Measurements from ENCODE around the gene GSKIP. TPM values are rescaled to one million over a fixed set of nuclear protein-coding genes. Genes with fewer than 3 reads are reported as not detected.
"Not testable (repeated sequence)": the region's sequence is repeated elsewhere in the genome, so short reads cannot be mapped to it uniquely, and the experiment has no call there.

GSKIP gene
- total RNA-seq, 2 donors from 2014 or later: 107 to 168 TPM

DNA sequence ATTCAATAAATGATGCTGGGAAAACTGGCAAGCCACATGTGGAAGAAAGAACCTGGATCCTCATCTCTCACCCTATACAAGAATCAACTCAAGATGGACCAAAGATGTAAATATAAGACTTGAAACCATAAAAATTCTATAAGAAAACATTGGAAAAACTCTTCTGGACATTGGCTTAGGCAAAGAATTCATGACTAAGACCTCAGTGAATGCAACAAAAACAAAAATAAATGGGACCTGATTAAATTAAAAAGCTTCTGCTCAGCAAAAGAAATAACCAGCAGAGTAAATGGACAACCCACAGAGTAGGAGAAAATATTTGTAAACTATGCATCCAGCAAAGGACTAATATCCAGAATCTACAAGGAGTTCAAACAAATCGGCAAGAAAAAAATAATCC is 24.8 kb upstream of the GSKIP start:
- no peak overlapping the region for H3K9ac ChIP-seq (ENCODE audit: low read depth in 2 of 2, low read length in 2 of 2)
- no peaks in the 10 kb centered on the region for H3K36me3 ChIP-seq
- TF ChIP-seq CTCF (IDR thresholded peaks at IDR 0.05): no peak
- no peak for DNase-seq
- no peaks in the 10 kb centered on the region for H3K4me1 ChIP-seq
- no peaks in the 10 kb centered on the region for H3K27me3 ChIP-seq
- H3K4me3 ChIP-seq: no peak overlapping the region
- intact Hi-C loops (cut with DNase I): no loop called here
- no peak overlapping the region for H3K27ac ChIP-seq
- no peaks in the 10 kb centered on the region for H3K9me3 ChIP-seq

DNA sequence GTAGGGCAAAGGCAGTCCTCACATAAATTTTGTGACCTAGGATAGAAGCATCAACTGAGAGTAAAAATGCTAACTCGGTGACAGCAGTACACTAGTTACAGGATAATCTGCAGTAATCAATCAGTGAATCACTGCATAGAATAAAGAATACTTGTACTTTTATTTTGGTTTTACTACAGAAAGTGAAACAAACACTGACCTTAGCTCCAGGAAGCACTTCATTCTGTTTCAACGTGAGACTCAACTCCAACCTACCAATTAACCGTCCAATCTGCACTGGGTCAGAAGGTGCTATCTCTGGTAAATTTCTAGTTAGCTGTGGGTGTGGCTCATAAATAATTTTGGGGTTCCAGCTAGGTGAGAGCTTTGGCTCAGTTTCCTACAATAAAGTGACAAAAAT is 22.0 kb upstream of the GSKIP start:
- Histone ChIP-seq H3K27ac (no peak overlapping the region), H3K27me3 (no peaks in the 10 kb centered on the region), H3K36me3 (no peaks in the 10 kb centered on the region), H3K4me3 (no peak overlapping the region), H3K4me1 (no peaks in the 10 kb centered on the region), H3K9ac (ENCODE audit: low read depth in 2 of 2, low read length in 2 of 2) (no peak overlapping the region), H3K9me3 (no peaks in the 10 kb centered on the region)
- intact Hi-C loops (cut with DNase I): no loop called here
- no peak for TF ChIP-seq CTCF (IDR thresholded peaks at IDR 0.05)
- DNase-seq: no peak

DNA sequence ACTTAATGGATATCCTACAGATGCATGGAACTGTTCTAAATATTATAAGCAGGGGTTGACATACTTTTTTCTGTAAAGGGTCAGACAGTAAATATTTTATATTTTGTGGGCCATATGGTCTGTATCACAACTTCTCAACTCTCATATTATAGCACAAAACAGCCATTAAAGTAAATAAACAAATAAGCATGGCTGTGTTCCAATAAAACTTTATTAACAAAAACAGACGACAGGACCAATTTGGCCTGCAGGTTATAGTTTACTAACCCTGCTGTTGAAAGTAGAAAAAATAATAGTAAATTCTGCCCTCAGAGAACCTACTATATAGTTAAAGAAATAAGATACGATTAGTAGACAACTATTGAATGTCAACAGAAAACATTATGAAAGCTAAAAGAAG is 17.7 kb upstream of the GSKIP start:
- intact Hi-C loops (cut with DNase I): no loop called here
- TF ChIP-seq CTCF (IDR thresholded peaks at IDR 0.05): no peak

DNA sequence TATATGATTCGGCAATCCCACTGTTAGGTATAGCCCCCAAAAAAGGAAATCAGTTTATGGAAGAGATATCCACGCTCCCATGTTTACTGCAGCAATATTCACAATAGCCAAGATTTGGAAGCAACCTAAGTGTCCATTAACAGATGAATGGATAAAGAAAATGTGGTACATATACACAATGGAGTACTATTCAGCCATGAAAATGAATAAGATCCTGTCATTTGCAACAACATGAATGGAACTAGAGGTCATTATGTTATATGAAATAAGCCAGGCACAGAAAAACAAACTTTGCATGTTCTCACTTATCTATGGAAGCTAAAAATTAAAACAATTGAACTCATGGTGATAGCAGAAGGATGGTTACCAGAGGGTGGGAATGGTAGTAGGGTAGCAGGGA is 15.4 kb upstream of the GSKIP start:
- DNase-seq; H3K9ac ChIP-seq (ENCODE audit: low read depth in 2 of 2, low read length in 2 of 2); H3K27ac ChIP-seq; H3K9me3 ChIP-seq; H3K36me3 ChIP-seq; H3K4me1 ChIP-seq; H3K4me3 ChIP-seq; intact Hi-C loops (cut with DNase I); H3K27me3 ChIP-seq: not testable (repeated sequence)

More for the DNA sequence above, 17.7 kb upstream of the GSKIP start:
- no peak overlapping the region for H3K9ac ChIP-seq (ENCODE audit: low read depth in 2 of 2, low read length in 2 of 2)
- H3K27ac ChIP-seq: no peak overlapping the region
- H3K9me3 ChIP-seq: no peaks in the 10 kb centered on the region
- DNase-seq: no peak
- no peaks in the 10 kb centered on the region for H3K27me3 ChIP-seq
- H3K4me1 ChIP-seq: no peaks in the 10 kb centered on the region
- H3K36me3 ChIP-seq: no peaks in the 10 kb centered on the region
- no peak overlapping the region for H3K4me3 ChIP-seq

DNA sequence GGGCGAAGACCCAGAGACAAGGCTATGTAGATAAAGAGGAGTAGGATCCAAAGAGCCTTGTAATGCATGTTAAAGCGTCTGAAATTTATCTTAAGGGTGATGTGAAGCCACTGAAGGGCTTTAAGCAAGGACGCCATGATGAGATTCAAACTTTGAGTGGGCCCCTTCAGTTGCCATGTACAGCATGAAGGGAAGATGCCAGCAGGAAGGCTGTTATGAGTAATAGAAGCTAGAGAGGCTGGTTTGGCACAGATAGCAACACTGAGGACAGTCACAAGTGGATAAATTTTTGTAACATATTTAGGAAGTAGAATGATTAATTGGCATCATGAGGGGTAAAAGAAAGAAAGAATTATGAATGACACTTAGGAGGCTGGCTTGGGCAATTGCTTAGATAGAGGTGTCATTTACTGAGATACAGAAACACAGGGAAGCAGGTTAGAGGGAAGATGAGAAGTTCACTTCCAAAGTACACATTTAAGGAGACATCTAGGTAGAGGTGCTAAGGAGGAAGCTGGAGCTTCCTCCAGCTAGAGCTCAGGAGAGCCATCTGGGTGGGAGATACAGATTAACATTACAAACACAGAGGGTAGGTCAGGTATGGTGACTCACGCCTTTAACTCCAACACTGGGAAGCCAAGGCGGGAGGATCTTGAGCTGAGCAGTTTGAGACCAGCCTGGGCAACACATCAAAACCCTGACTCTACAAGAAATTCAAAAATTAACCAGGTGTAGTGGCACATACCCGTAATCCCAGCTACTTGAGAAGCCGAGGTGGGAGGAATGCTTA is 13.8 kb upstream of the GSKIP start:
- no peak for DNase-seq
- H3K27me3 ChIP-seq: no peaks in the 10 kb centered on the region
- H3K36me3 ChIP-seq: no peaks in the 10 kb centered on the region
- no peaks in the 10 kb centered on the region for H3K4me1 ChIP-seq
- TF ChIP-seq CTCF (IDR thresholded peaks at IDR 0.05): no peak
- no peaks in the 10 kb centered on the region for H3K9me3 ChIP-seq
- H3K27ac ChIP-seq: no peak overlapping the region
- intact Hi-C loops (cut with DNase I): no loop called here
- no peak overlapping the region for H3K9ac ChIP-seq (ENCODE audit: low read depth in 2 of 2, low read length in 2 of 2)
- no peak overlapping the region for H3K4me3 ChIP-seq

DNA sequence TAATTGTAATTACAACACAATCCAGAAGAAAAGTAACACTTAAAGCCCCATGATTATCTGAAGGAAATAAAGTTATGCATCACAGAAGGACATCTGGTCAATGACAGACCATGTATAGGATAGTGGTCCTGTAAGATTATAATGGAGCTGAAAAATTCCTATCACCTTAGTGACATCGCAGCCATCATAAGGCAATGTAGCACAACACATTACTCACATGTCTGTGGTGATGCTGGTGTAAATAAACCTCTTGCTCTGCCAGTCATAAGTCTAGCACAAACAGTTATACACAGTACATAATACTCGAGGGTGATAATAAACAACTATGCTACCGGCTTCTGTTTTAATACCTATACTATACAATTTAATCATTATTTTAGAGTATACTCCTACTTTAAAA is 11.3 kb upstream of the GSKIP start:
- no peaks in the 10 kb centered on the region for H3K36me3 ChIP-seq
- H3K4me3 ChIP-seq: no peak overlapping the region
- H3K27ac ChIP-seq: no peak overlapping the region
- no peaks in the 10 kb centered on the region for H3K9me3 ChIP-seq
- no peaks in the 10 kb centered on the region for H3K4me1 ChIP-seq
- H3K27me3 ChIP-seq: no peaks in the 10 kb centered on the region
- intact Hi-C loops (cut with DNase I): no loop called here
- DNase-seq: no peak
- no peak overlapping the region for H3K9ac ChIP-seq (ENCODE audit: low read depth in 2 of 2, low read length in 2 of 2)
- no peak for TF ChIP-seq CTCF (IDR thresholded peaks at IDR 0.05)

Data from colonic mucosa (tissue), 4 donors.